ENCODE measurements around the gene MARVELD3. TPM values are rescaled to one million over a fixed set of nuclear protein-coding genes. Genes with fewer than 3 reads are reported as not detected.

The MARVELD3 gene
- total RNA-seq, 1 experiment from 2014 or later, result 27.0 TPM

DNA sequence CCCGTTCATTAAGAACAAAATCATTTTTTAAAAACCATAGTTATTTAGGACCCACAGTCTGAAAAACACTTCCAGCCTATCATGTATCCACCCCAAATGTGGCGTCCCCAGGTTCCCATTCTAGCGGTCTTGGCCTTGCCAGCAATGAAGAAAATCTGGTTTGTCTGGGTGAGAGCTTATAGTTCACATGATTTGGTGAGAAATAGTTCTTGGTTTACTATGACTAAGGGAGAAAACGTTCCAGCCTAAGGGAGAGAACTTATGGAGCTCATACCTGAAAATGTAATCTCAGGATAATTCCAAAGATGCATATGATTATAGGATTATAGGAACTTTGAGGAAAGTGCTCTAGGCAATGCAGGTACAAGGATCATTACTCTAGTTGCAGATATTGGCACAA, 4.8 kb downstream of the MARVELD3 start:
- Histone ChIP-seq H4K20me1 (ENCODE audit: control insufficient read depth, insufficient read depth, insufficient read length) (no peaks in the 10 kb centered on the region), H3K4me1 (ENCODE audit: insufficient read depth, low read length) (peaks cover 3% of the 10 kb centered on the region; the same call in 1 of the 2 replicates), H4K91ac (ENCODE audit: insufficient read length, low read depth, low read length) (no peak overlapping the region), H2BK5ac (ENCODE audit: insufficient read length, low read length) (no peak overlapping the region), H3K14ac (ENCODE audit: insufficient read depth, low read length) (no peak overlapping the region), H4K5ac (ENCODE audit: insufficient read length, low read depth, low read length) (no peak overlapping the region), H3K79me1 (ENCODE audit: insufficient read depth, low read depth, low read length, poor library complexity, severe bottlenecking) (no peaks in the 10 kb centered on the region), H2BK12ac (ENCODE audit: insufficient read length, low read depth, low read length) (no peak overlapping the region), H3K9ac (ENCODE audit: extremely low read depth, insufficient read length, low read length) (no peak overlapping the region), H3K27me3 (ENCODE audit: insufficient read depth, low read length) (no peaks in the 10 kb centered on the region), H2AK5ac (ENCODE audit: insufficient read length, low read length) (no peak overlapping the region), H3K23ac (ENCODE audit: insufficient read length, low read depth, low read length) (no peak overlapping the region), H3K4me2 (ENCODE audit: insufficient read depth, insufficient read length, low read length) (no peak overlapping the region), H3K27ac (ENCODE audit: insufficient read length, low read depth, low read length) (no peak overlapping the region), H3K23me2 (ENCODE audit: insufficient read length, low read depth, low read length, poor library complexity, severe bottlenecking) (no peaks in the 10 kb centered on the region), H2BK15ac (ENCODE audit: low read depth, low read length) (no peak overlapping the region), H3K9me3 (ENCODE audit: control insufficient read depth, low read depth, low read length) (no peaks in the 10 kb centered on the region), H2BK120ac (ENCODE audit: low read depth, low read length, poor library complexity, severe bottlenecking) (no peak overlapping the region), H3K18ac (ENCODE audit: insufficient read length, low read depth, low read length) (no peak overlapping the region), H2BK20ac (ENCODE audit: low read depth, low read length, poor library complexity, severe bottlenecking) (no peak overlapping the region), H4K8ac (replicated peaks; ENCODE audit: insufficient read length, low read depth, low read length) (no peak overlapping the region), H2AFZ (ENCODE audit: low read length) (no peak overlapping the region), H3K56ac (ENCODE audit: insufficient read length, low read depth, low read length) (no peak overlapping the region), H3K79me2 (ENCODE audit: insufficient read depth, low read length) (no peaks in the 10 kb centered on the region), H3K4ac (ENCODE audit: low read depth, low read length) (no peak overlapping the region), H3T11ph (ENCODE audit: low read length) (no peak overlapping the region)
- H3K36me3 Mint-ChIP-seq (ENCODE audit: insufficient read depth in 1 of 3, low read depth in 3 of 3), result peaks cover 12 to 58% (median 54%) of the 10 kb centered on the region in 3 experiments; a peak in 6 of 7 replicates
- no peak for DNase-seq
- no peak overlapping the region for H3K4me3 Mint-ChIP-seq
- no peaks in the 10 kb centered on the region for H3K9me3 Mint-ChIP-seq
- H3K27me3 Mint-ChIP-seq (ENCODE audit: low read depth), result no peaks in the 10 kb centered on the region; the same call in 1 of the 2 replicates
- no peak overlapping the region for H3K27ac Mint-ChIP-seq
- TF ChIP-seq, protein P1, sequence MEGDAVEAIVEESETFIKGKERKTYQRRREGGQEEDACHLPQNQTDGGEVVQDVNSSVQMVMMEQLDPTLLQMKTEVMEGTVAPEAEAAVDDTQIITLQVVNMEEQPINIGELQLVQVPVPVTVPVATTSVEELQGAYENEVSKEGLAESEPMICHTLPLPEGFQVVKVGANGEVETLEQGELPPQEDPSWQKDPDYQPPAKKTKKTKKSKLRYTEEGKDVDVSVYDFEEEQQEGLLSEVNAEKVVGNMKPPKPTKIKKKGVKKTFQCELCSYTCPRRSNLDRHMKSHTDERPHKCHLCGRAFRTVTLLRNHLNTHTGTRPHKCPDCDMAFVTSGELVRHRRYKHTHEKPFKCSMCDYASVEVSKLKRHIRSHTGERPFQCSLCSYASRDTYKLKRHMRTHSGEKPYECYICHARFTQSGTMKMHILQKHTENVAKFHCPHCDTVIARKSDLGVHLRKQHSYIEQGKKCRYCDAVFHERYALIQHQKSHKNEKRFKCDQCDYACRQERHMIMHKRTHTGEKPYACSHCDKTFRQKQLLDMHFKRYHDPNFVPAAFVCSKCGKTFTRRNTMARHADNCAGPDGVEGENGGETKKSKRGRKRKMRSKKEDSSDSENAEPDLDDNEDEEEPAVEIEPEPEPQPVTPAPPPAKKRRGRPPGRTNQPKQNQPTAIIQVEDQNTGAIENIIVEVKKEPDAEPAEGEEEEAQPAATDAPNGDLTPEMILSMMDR (conservative IDR thresholded peaks at IDR 0.05), result no peak
- WGBS (ENCODE audit: extremely low coverage, insufficient read length, low lambda C conversion rate), result no CpG with 5 or more reads among the region's 4 CpGs
- H3K4me1 Mint-ChIP-seq, result peaks cover 21 to 23% of the 10 kb centered on the region in 2 experiments

All from H9 (cell line).